ENCODE measurements around the gene SCNN1B. TPM values are rescaled to one million over a fixed set of nuclear protein-coding genes. Genes with fewer than 3 reads are reported as not detected.

The SCNN1B gene
- total RNA-seq, 1 donor from 2014 or later = 38.3 TPM

GRCh38 chr16:23330583-23331249, 28.6 kb downstream of the SCNN1B start:
- intact Hi-C loops (cut with DNase I) = no loop called here
- ATAC-seq = peak in 1 of 2 donors; percentile 47
- Histone ChIP-seq H3K4me3 (no peak overlapping the region), H3K4me1 (peaks cover 12% of the 10 kb centered on the region), H3K27ac (no peak overlapping the region), H3K9me3 (no peaks in the 10 kb centered on the region), H3K27me3 (ENCODE audit: low read depth) (no peaks in the 10 kb centered on the region), H3K36me3 (no peaks in the 10 kb centered on the region)
- no peak for DNase-seq
- TF ChIP-seq CTCF (IDR thresholded peaks at IDR 0.05) = no peak

GRCh38 chr16:23333034-23333579, 31.0 kb downstream of the SCNN1B start:
- no peak for ATAC-seq

GRCh38 chr16:23333831-23334456, 31.8 kb downstream of the SCNN1B start:
- H3K27me3 ChIP-seq (ENCODE audit: low read depth) = no peaks in the 10 kb centered on the region
- H3K4me1 ChIP-seq = peaks cover 7% of the 10 kb centered on the region
- ATAC-seq (peak in 1 of 2 donors; percentile 7), DNase-seq (no peak)
- no peaks in the 10 kb centered on the region for H3K9me3 ChIP-seq
- intact Hi-C loops (cut with DNase I) = no loop called here
- H3K4me3 ChIP-seq = no peak overlapping the region
- H3K36me3 ChIP-seq = no peaks in the 10 kb centered on the region
- H3K27ac ChIP-seq = no peak overlapping the region
- no peak for TF ChIP-seq CTCF (IDR thresholded peaks at IDR 0.05)

More at GRCh38 chr16:23333034-23333579, 31.0 kb downstream of the SCNN1B start:
- Histone ChIP-seq H3K4me1 (peaks cover 7% of the 10 kb centered on the region), H3K4me3 (no peak overlapping the region), H3K36me3 (no peaks in the 10 kb centered on the region), H3K27ac (no peak overlapping the region), H3K9me3 (no peaks in the 10 kb centered on the region), H3K27me3 (ENCODE audit: low read depth) (no peaks in the 10 kb centered on the region)
- no peak for DNase-seq
- no peak for TF ChIP-seq CTCF (IDR thresholded peaks at IDR 0.05)
- intact Hi-C loops (cut with DNase I) = no loop called here

GRCh38 chr16:23334457-23334853, 32.4 kb downstream of the SCNN1B start:
- intact Hi-C loops (cut with DNase I) = no loop called here
- TF ChIP-seq CTCF (IDR thresholded peaks at IDR 0.05) = no peak
- DNase-seq = no peak
- Histone ChIP-seq H3K27ac (no peak overlapping the region), H3K4me3 (no peak overlapping the region), H3K4me1 (peaks cover 7% of the 10 kb centered on the region), H3K27me3 (ENCODE audit: low read depth) (no peaks in the 10 kb centered on the region), H3K9me3 (no peaks in the 10 kb centered on the region), H3K36me3 (no peaks in the 10 kb centered on the region)
- ATAC-seq = peak in 1 of 2 donors; percentile 16

GRCh38 chr16:23334950-23335349, 32.8 kb downstream of the SCNN1B start:
- Histone ChIP-seq H3K4me1 (peaks cover 7% of the 10 kb centered on the region), H3K36me3 (no peaks in the 10 kb centered on the region), H3K9me3 (no peaks in the 10 kb centered on the region), H3K4me3 (no peak overlapping the region), H3K27ac (no peak overlapping the region), H3K27me3 (ENCODE audit: low read depth) (no peaks in the 10 kb centered on the region)
- DNase-seq (no peak), ATAC-seq (no peak)
- TF ChIP-seq CTCF (IDR thresholded peaks at IDR 0.05) = no peak
- intact Hi-C loops (cut with DNase I) = no loop called here

Data from lower lobe of right lung (tissue), 2 donors.